GM23338 (cell line): ENCODE measurements around the gene FGGY. TPM values are rescaled to one million over a fixed set of nuclear protein-coding genes. Genes with fewer than 3 reads are reported as not detected.

Source experiments
- ATAC-seq: fragments of 200-7000 bp; cut with Tn5 transposase; 3 replicates; pipeline ENCODE4 v1.9.1; 2020
- DNase-seq: peaks from one replicate; pipeline ENCODE4 v3.0.0-alpha.2; 2015; ENCODE audit warnings: low spot score
- H2AFZ ChIP-seq: fragments of 200-600 bp; sonication (generic); 2 replicates; pipeline ENCODE4 v1.8.0; 2016; ENCODE audit warnings: antibody characterized with exemption, mild to moderate bottlenecking, moderate library complexity
- H3F3A ChIP-seq: fragments of 200-600 bp; sonication (generic); replicated peaks from 2 replicates; pipeline ENCODE4 v1.8.0; 2017; ENCODE audit warnings: antibody characterized with exemption, mixed run types, low read depth
- H3K27ac ChIP-seq: fragments of 200-600 bp; sonication (generic); 2 replicates; pipeline ENCODE4 v1.6.1; 2016; ENCODE audit warnings: low read depth
- H3K27me3 ChIP-seq: fragments of 200-600 bp; sonication (generic); 2 replicates; pipeline ENCODE4 v1.8.0; 2016; ENCODE audit warnings: mild to moderate bottlenecking, mixed run types, moderate library complexity; ENCODE audit not compliant: insufficient read depth
- H3K36me3 ChIP-seq: fragments of 200-600 bp; sonication (generic); 2 replicates; pipeline ENCODE4 v1.8.0; 2016; ENCODE audit warnings: mild to moderate bottlenecking; ENCODE audit not compliant: insufficient read depth
- H3K4me1 ChIP-seq: fragments of 200-600 bp; sonication (generic); 2 replicates; pipeline ENCODE4 v1.8.0; 2016; ENCODE audit warnings: mild to moderate bottlenecking, moderate library complexity; ENCODE audit not compliant: insufficient read depth
- H3K4me2 ChIP-seq: fragments of 200-600 bp; sonication (generic); 2 replicates; pipeline ENCODE4 v1.7.1; 2017; ENCODE audit warnings: mixed run types
- H3K4me3 ChIP-seq: fragments of 200-600 bp; sonication (generic); 2 replicates; pipeline ENCODE4 v1.6.1; 2016; ENCODE audit warnings: mixed run types
- H3K79me2 ChIP-seq: fragments of 200-600 bp; sonication (generic); replicated peaks from 2 replicates; pipeline ENCODE4 v1.8.0; 2017; ENCODE audit warnings: mild to moderate bottlenecking; ENCODE audit not compliant: insufficient read depth
- H3K9me2 ChIP-seq: fragments of 200-600 bp; sonication (generic); 2 replicates; pipeline ENCODE4 v1.8.0; 2017; ENCODE audit not compliant: insufficient read depth
- H4K20me1 ChIP-seq: fragments of 200-600 bp; sonication (generic); replicated peaks from 2 replicates; pipeline ENCODE4 v1.8.0; 2017; ENCODE audit warnings: mild to moderate bottlenecking; ENCODE audit not compliant: insufficient read depth
- H3K27ac Mint-ChIP-seq: 2 replicates; pipeline ENCODE4 v1.8.0; 2020; ENCODE audit warnings: inconsistent platforms, mild to moderate bottlenecking, moderate library complexity, mixed read lengths
- H3K27me3 Mint-ChIP-seq: 3 replicates; pipeline ENCODE4 v1.8.0; 2022; ENCODE audit warnings: low read depth, mild to moderate bottlenecking, moderate library complexity, mixed read lengths, inconsistent platforms; ENCODE audit not compliant: insufficient read depth, poor library complexity
- H3K36me3 Mint-ChIP-seq: 3 replicates; pipeline ENCODE4 v1.8.0; 2021; ENCODE audit warnings: low read depth, mild to moderate bottlenecking, inconsistent platforms, moderate library complexity, mixed read lengths
- H3K4me1 Mint-ChIP-seq: 3 replicates; pipeline ENCODE4 v1.8.0; 2020; ENCODE audit warnings: mild to moderate bottlenecking, inconsistent platforms, mixed read lengths
- H3K4me3 Mint-ChIP-seq: 3 replicates; pipeline ENCODE4 v1.8.0; 2021; ENCODE audit warnings: moderate library complexity, mild to moderate bottlenecking, inconsistent platforms, mixed read lengths
- H3K9me3 Mint-ChIP-seq: 3 replicates; pipeline ENCODE4 v1.8.0; 2020; ENCODE audit warnings: moderate library complexity, mild to moderate bottlenecking, inconsistent platforms, mixed read lengths
- CREB1 ChIP-seq: fragments of 250-450 bp; sonication (Bioruptor Pico); IDR thresholded peaks from 2 replicates; pipeline ENCODE4 v1.5.0; 2020; ENCODE audit warnings: low read depth, mild to moderate bottlenecking, moderate library complexity
- EZH2 ChIP-seq: fragments of 200-600 bp; sonication (generic); IDR thresholded peaks from one replicate; pipeline ENCODE4 v1.8.0; 2017; ENCODE audit warnings: antibody characterized with exemption, mild to moderate bottlenecking, low read depth; ENCODE audit not compliant: unreplicated experiment
- EZH2phosphoT487 ChIP-seq: fragments of 200-600 bp; sonication (generic); IDR thresholded peaks from one replicate; pipeline ENCODE4 v1.8.1; 2018; ENCODE audit warnings: antibody characterized with exemption; ENCODE audit not compliant: unreplicated experiment
- JUNB ChIP-seq: IDR thresholded peaks from one replicate; pipeline ENCODE4 v1.6.1; 2016; ENCODE audit warnings: antibody characterized with exemption; ENCODE audit not compliant: unreplicated experiment
- NANOG ChIP-seq: IDR thresholded peaks from 2 replicates; pipeline ENCODE4 v1.6.1; 2016; ENCODE audit warnings: antibody characterized with exemption, borderline replicate concordance
- POLR2AphosphoS5 ChIP-seq: IDR thresholded peaks from 2 replicates; pipeline ENCODE4 v1.6.1; 2016; ENCODE audit warnings: antibody characterized with exemption, low read depth
- ZNF331 ChIP-seq: fragments of 250-450 bp; sonication (Bioruptor Pico); IDR thresholded peaks from 2 replicates; pipeline ENCODE4 v1.5.0; 2020; ENCODE audit warnings: low read depth, mild to moderate bottlenecking, moderate library complexity
- polyA plus RNA-seq: library from polyadenylated mRNA; unstranded; fragments of >200 nt; fragmentation: Nextera tagmentation; extraction: Ambion mirVana; gene quantifications from 2 replicates; pipeline ENCODE4 v1.2.1, GENCODE V29; 2016
- total RNA-seq: library from RNA; depleted of rRNA; stranded (reverse); fragments of >200 nt; shearing (Covaris generic); gene quantifications from 2 replicates; pipeline ENCODE4 v1.2.3, GENCODE V29; 2014
- TF ChIP-seq, protein P1 (sequence below): fragments of 250-450 bp; sonication (Bioruptor Pico); IDR thresholded peaks from 2 replicates; pipeline ENCODE4 v1.5.0; 2020; ENCODE audit warnings: mild to moderate bottlenecking, moderate library complexity

FGGY gene
- total and polyA plus RNA-seq, 2 experiments from 2014 or later = 10.9 to 21.4 TPM

- Histone ChIP-seq H2AFZ (no peak overlapping the region), H3K4me3 (no peak overlapping the region), H3K9me2 (peaks cover 2% of the 10 kb centered on the region; the same call in 1 of the 2 replicates), H3K36me3 (no peaks in the 10 kb centered on the region), H3K4me1 (peaks cover 11% of the 10 kb centered on the region), H3K79me2 (0 out of 2 replicates have a peak, but pooled peaks cover 3% of the 10 kb centered on the region), H3F3A (no peaks in the 10 kb centered on the region), H3K27me3 (no peaks in the 10 kb centered on the region), H4K20me1 (no peaks in the 10 kb centered on the region), H3K4me2 (no peak overlapping the region), H3K27ac (no peak overlapping the region)
- Mint-ChIP-seq H3K9me3 (no peaks in the 10 kb centered on the region), H3K27ac (no peak overlapping the region), H3K36me3 (peaks cover 11% of the 10 kb centered on the region; the same call in 2 of the 3 replicates), H3K27me3 (peaks cover 3% of the 10 kb centered on the region), H3K4me1 (peaks cover 14% of the 10 kb centered on the region), H3K4me3 (no peak overlapping the region)
- DNase-seq = no peak
- TF ChIP-seq, protein P1, sequence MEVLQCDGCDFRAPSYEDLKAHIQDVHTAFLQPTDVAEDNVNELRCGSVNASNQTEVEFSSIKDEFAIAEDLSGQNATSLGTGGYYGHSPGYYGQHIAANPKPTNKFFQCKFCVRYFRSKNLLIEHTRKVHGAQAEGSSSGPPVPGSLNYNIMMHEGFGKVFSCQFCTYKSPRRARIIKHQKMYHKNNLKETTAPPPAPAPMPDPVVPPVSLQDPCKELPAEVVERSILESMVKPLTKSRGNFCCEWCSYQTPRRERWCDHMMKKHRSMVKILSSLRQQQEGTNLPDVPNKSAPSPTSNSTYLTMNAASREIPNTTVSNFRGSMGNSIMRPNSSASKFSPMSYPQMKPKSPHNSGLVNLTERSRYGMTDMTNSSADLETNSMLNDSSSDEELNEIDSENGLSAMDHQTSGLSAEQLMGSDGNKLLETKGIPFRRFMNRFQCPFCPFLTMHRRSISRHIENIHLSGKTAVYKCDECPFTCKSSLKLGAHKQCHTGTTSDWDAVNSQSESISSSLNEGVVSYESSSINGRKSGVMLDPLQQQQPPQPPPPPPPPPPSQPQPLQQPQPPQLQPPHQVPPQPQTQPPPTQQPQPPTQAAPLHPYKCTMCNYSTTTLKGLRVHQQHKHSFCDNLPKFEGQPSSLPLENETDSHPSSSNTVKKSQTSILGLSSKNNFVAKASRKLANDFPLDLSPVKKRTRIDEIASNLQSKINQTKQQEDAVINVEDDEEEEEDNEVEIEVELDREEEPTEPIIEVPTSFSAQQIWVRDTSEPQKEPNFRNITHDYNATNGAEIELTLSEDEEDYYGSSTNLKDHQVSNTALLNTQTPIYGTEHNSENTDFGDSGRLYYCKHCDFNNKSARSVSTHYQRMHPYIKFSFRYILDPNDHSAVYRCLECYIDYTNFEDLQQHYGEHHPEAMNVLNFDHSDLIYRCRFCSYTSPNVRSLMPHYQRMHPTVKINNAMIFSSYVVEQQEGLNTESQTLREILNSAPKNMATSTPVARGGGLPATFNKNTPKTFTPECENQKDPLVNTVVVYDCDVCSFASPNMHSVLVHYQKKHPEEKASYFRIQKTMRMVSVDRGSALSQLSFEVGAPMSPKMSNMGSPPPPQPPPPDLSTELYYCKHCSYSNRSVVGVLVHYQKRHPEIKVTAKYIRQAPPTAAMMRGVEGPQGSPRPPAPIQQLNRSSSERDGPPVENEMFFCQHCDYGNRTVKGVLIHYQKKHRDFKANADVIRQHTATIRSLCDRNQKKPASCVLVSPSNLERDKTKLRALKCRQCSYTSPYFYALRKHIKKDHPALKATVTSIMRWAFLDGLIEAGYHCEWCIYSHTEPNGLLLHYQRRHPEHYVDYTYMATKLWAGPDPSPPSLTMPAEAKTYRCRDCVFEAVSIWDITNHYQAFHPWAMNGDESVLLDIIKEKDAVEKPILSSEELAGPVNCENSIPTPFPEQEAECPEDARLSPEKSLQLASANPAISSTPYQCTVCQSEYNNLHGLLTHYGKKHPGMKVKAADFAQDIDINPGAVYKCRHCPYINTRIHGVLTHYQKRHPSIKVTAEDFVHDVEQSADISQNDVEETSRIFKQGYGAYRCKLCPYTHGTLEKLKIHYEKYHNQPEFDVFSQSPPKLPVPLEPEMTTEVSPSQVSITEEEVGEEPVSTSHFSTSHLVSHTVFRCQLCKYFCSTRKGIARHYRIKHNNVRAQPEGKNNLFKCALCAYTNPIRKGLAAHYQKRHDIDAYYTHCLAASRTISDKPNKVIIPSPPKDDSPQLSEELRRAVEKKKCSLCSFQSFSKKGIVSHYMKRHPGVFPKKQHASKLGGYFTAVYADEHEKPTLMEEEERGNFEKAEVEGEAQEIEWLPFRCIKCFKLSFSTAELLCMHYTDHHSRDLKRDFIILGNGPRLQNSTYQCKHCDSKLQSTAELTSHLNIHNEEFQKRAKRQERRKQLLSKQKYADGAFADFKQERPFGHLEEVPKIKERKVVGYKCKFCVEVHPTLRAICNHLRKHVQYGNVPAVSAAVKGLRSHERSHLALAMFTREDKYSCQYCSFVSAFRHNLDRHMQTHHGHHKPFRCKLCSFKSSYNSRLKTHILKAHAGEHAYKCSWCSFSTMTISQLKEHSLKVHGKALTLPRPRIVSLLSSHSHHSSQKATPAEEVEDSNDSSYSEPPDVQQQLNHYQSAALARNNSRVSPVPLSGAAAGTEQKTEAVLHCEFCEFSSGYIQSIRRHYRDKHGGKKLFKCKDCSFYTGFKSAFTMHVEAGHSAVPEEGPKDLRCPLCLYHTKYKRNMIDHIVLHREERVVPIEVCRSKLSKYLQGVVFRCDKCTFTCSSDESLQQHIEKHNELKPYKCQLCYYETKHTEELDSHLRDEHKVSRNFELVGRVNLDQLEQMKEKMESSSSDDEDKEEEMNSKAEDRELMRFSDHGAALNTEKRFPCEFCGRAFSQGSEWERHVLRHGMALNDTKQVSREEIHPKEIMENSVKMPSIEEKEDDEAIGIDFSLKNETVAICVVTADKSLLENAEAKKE (CRISPR knock-in tag) = no peak
- no peak for TF ChIP-seq EZH2phosphoT487
- TF ChIP-seq CREB1 (CRISPR knock-in tag) = no peak
- no peak for TF ChIP-seq NANOG
- TF ChIP-seq ZNF331 (CRISPR knock-in tag) = no peak
- no peak for TF ChIP-seq EZH2
- TF ChIP-seq POLR2AphosphoS5 = no peak
- TF ChIP-seq JUNB = no peak
- no peak for ATAC-seq
These were observed 21.5 kb downstream of the FGGY start for GRCh38 chr1:59318271-59318860.
